SK-N-SH (cell line): ENCODE measurements around the gene DLG2.

Experiments
- CHD2 ChIP-seq: fragments of 150-350 bp; IDR thresholded peaks from 2 replicates; pipeline ENCODE4 v1.6.1; 2018; ENCODE audit warnings: low read length; ENCODE audit not compliant: partially characterized antibody
- EP300 ChIP-seq, 2 experiments: IDR thresholded peaks; 2 replicates each; pipeline versions ENCODE4 v1.4.0 to v1.6.1; 2012; ENCODE audit warnings: borderline replicate concordance in 1 of 2, low read depth in 1 of 2, low read length in 1 of 2
- GABPA ChIP-seq: IDR thresholded peaks from 2 replicates; pipeline ENCODE4 v1.4.0; 2012; ENCODE audit warnings: low read depth, mild to moderate bottlenecking
- JUND ChIP-seq: IDR thresholded peaks from 2 replicates; pipeline ENCODE4 v1.4.0; 2012
- MEF2A ChIP-seq: IDR thresholded peaks from 2 replicates; pipeline ENCODE4 v1.4.0; 2012; ENCODE audit warnings: low read depth, borderline replicate concordance
- RAD21 ChIP-seq: IDR thresholded peaks from 2 replicates; pipeline ENCODE4 v1.6.1; 2012; ENCODE audit warnings: mild to moderate bottlenecking, low read length
- TAF1 ChIP-seq: IDR thresholded peaks from 2 replicates; pipeline ENCODE4 v1.6.1; 2012; ENCODE audit warnings: low read depth, mild to moderate bottlenecking, low read length, moderate library complexity, borderline replicate concordance
- TCF12 ChIP-seq: IDR thresholded peaks from 2 replicates; pipeline ENCODE4 v1.4.0; 2012
- TF ChIP-seq, protein P1 (sequence below): fragments of 200-600 bp; sonication (generic); IDR thresholded peaks from 2 replicates; pipeline ENCODE4 v1.6.1; 2017; ENCODE audit warnings: antibody characterized with exemption, mild to moderate bottlenecking, moderate library complexity
- TF ChIP-seq, protein P2 (sequence below): IDR thresholded peaks from 2 replicates; pipeline ENCODE4 v1.4.0; 2012; ENCODE audit warnings: low read depth
- TF ChIP-seq, protein P3 (sequence below): IDR thresholded peaks from 2 replicates; pipeline ENCODE4 v1.6.1; 2012; ENCODE audit warnings: mild to moderate bottlenecking, low read depth, low read length, moderate library complexity

DNA sequence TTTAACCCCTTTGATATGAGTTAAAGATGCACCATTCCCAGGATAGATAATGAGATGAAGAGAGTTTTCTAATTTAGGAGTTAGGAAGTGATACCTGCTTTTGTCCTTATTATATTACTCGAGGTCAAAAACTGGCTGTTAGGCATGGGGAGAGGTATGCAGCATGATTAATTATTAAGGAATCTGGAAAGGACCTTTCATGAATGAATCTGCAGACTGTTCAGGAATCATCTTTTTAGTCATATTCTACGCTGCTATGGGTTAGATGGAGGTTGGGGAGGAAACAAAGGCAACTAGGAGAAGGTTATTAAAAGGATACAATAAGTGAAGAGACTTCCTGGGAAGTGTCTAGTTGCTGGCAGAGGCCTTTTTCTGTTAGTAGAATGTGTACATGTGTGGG lies 1848.5 kb downstream of the DLG2 start:
- peak; percentile 12; the same call in 1 of the 2 replicates for TF ChIP-seq JUND
- TF ChIP-seq EP300 (IDR thresholded peaks at IDR 0.05; ENCODE audit: borderline replicate concordance in 1 of 2, low read depth in 1 of 2, low read length in 1 of 2) = no peak
- 0 out of 2 replicates have a peak, but pooled peaks have one; percentile 11 for TF ChIP-seq TCF12
- TF ChIP-seq, protein P1, sequence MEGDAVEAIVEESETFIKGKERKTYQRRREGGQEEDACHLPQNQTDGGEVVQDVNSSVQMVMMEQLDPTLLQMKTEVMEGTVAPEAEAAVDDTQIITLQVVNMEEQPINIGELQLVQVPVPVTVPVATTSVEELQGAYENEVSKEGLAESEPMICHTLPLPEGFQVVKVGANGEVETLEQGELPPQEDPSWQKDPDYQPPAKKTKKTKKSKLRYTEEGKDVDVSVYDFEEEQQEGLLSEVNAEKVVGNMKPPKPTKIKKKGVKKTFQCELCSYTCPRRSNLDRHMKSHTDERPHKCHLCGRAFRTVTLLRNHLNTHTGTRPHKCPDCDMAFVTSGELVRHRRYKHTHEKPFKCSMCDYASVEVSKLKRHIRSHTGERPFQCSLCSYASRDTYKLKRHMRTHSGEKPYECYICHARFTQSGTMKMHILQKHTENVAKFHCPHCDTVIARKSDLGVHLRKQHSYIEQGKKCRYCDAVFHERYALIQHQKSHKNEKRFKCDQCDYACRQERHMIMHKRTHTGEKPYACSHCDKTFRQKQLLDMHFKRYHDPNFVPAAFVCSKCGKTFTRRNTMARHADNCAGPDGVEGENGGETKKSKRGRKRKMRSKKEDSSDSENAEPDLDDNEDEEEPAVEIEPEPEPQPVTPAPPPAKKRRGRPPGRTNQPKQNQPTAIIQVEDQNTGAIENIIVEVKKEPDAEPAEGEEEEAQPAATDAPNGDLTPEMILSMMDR = no peak
- no peak for TF ChIP-seq MEF2A
- no peak for TF ChIP-seq CHD2
- no peak for TF ChIP-seq GABPA
- TF ChIP-seq, protein P2, sequence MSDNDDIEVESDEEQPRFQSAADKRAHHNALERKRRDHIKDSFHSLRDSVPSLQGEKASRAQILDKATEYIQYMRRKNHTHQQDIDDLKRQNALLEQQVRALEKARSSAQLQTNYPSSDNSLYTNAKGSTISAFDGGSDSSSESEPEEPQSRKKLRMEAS = no peak
- TF ChIP-seq TAF1 = no peak
- TF ChIP-seq, protein P3, sequence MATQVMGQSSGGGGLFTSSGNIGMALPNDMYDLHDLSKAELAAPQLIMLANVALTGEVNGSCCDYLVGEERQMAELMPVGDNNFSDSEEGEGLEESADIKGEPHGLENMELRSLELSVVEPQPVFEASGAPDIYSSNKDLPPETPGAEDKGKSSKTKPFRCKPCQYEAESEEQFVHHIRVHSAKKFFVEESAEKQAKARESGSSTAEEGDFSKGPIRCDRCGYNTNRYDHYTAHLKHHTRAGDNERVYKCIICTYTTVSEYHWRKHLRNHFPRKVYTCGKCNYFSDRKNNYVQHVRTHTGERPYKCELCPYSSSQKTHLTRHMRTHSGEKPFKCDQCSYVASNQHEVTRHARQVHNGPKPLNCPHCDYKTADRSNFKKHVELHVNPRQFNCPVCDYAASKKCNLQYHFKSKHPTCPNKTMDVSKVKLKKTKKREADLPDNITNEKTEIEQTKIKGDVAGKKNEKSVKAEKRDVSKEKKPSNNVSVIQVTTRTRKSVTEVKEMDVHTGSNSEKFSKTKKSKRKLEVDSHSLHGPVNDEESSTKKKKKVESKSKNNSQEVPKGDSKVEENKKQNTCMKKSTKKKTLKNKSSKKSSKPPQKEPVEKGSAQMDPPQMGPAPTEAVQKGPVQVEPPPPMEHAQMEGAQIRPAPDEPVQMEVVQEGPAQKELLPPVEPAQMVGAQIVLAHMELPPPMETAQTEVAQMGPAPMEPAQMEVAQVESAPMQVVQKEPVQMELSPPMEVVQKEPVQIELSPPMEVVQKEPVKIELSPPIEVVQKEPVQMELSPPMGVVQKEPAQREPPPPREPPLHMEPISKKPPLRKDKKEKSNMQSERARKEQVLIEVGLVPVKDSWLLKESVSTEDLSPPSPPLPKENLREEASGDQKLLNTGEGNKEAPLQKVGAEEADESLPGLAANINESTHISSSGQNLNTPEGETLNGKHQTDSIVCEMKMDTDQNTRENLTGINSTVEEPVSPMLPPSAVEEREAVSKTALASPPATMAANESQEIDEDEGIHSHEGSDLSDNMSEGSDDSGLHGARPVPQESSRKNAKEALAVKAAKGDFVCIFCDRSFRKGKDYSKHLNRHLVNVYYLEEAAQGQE = no peak
- no peak for TF ChIP-seq RAD21
